Stomach smooth muscle (tissue), 2 donors: ENCODE data around the gene NR6A1.

ENCODE experiments used
- H3K27ac ChIP-seq: one replicate; pipeline ENCODE4 v1.7.0; 2013; ENCODE audit warnings: mild to moderate bottlenecking, low read length, inconsistent platforms
- H3K27me3 ChIP-seq, 2 donors: one replicate each; pipeline ENCODE4 v1.7.0; 2013; ENCODE audit warnings: low read length in 2 of 2; ENCODE audit not compliant: insufficient read depth in 2 of 2, control insufficient read depth in 1 of 2
- H3K36me3 ChIP-seq, 2 donors: one replicate each; pipeline ENCODE4 v1.7.0; 2013; ENCODE audit warnings: low read length in 2 of 2; ENCODE audit not compliant: control insufficient read depth in 2 of 2, insufficient read depth in 2 of 2
- H3K4me1 ChIP-seq: one replicate; pipeline ENCODE4 v1.7.0; 2013; ENCODE audit warnings: low read length; ENCODE audit not compliant: control insufficient read depth, insufficient read depth
- H3K4me3 ChIP-seq, 2 donors: one replicate each; pipeline ENCODE4 v1.7.0; 2013; ENCODE audit warnings: low read length in 2 of 2
- H3K9ac ChIP-seq, 2 donors: one replicate each; pipeline ENCODE4 v1.7.0; 2013; ENCODE audit warnings: low read length in 2 of 2, mild to moderate bottlenecking in 1 of 2
- H3K9me3 ChIP-seq, 2 donors: one replicate each; pipeline ENCODE4 v1.7.0; 2013; ENCODE audit warnings: low read length in 2 of 2; ENCODE audit not compliant: control insufficient read depth in 2 of 2
- donor health status: healthy.
- donor health status: Pancreatic carcinoma.

Gene NR6A1

GRCh38 chr9:124470306-124470705 lies 300.8 kb downstream of the NR6A1 start:
- peaks cover 3 to 6% of the 10 kb centered on the region in 2 donors for H3K27me3 ChIP-seq
- no peaks in the 10 kb centered on the region for H3K36me3 ChIP-seq
- H3K9me3 ChIP-seq, result no peaks in the 10 kb centered on the region
- no peak overlapping the region for H3K9ac ChIP-seq
- no peaks in the 10 kb centered on the region for H3K4me1 ChIP-seq
- no peak overlapping the region for H3K4me3 ChIP-seq
- H3K27ac ChIP-seq, result no peak overlapping the region

DNA sequence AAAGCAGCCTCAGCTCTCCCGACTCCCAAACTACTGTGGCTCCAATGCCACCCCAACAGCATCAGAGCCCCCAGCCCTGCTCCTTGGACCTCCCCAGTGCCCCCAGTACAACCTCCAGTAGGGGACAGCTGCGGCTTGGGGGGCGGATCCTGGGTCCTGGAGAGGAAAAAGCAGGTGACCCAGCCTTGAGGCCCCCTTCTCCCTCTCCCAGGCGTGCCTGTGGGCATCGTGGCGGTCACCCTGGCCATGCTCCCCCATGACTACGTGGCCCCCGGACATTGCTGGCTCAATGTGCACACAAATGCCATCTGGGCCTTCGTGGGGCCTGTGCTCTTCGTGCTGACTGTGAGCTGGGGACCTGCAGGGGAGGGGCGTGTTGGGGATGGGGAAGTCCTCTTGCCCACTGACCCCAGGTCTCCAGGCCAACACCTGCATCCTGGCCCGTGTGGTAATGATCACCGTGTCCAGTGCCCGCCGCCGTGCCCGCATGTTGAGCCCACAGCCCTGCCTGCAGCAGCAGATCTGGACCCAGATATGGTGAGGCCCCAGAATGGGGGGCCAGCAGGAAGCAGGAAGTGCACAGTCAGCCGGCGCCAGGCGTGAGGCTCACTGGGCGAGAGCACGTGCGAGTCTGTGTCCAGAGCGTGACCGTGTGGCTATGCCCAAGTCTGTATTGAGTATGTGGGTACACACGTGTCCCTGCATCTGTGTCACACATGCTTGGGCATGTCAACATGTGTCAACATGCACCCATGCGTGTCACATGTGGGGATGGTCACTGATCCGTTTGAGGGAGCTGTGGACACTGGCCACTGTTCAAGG lies 301.9 kb downstream of the NR6A1 start:
- H3K4me3 ChIP-seq, result no peak overlapping the region
- H3K36me3 ChIP-seq, result no peaks in the 10 kb centered on the region
- no peaks in the 10 kb centered on the region for H3K4me1 ChIP-seq
- H3K27me3 ChIP-seq, result peaks cover 0 to 2% of the 10 kb centered on the region in 2 donors
- no peak overlapping the region for H3K9ac ChIP-seq
- no peaks in the 10 kb centered on the region for H3K9me3 ChIP-seq
- no peak overlapping the region for H3K27ac ChIP-seq

- no peak overlapping the region for H3K9ac ChIP-seq
- H3K9me3 ChIP-seq, result no peaks in the 10 kb centered on the region
- no peak overlapping the region for H3K4me3 ChIP-seq
- H3K27me3 ChIP-seq, result peaks cover 0 to 2% of the 10 kb centered on the region in 2 donors
- H3K27ac ChIP-seq, result no peak overlapping the region
- H3K4me1 ChIP-seq, result no peaks in the 10 kb centered on the region
- H3K36me3 ChIP-seq, result no peaks in the 10 kb centered on the region
Observed at GRCh38 chr9:124468061-124468740, 302.9 kb downstream of the NR6A1 start.

- H3K27me3 ChIP-seq, result peaks cover 0 to 2% of the 10 kb centered on the region in 2 donors
- H3K27ac ChIP-seq, result no peak overlapping the region
- H3K4me1 ChIP-seq, result no peaks in the 10 kb centered on the region
- no peak overlapping the region for H3K9ac ChIP-seq
- H3K9me3 ChIP-seq, result no peaks in the 10 kb centered on the region
- no peak overlapping the region for H3K4me3 ChIP-seq
- no peaks in the 10 kb centered on the region for H3K36me3 ChIP-seq
Observed at GRCh38 chr9:124467410-124468060, 303.6 kb downstream of the NR6A1 start.
